ENCODE measurements around the gene UBE2V1.

UBE2V1 gene

GRCh38 chr20:50052550-50053361 lies 60.2 kb downstream of the UBE2V1 start:
- H3K4me3 ChIP-seq (replicated peaks; ENCODE audit: low read depth, low read length) = no peak overlapping the region
- TF ChIP-seq, protein P1, sequence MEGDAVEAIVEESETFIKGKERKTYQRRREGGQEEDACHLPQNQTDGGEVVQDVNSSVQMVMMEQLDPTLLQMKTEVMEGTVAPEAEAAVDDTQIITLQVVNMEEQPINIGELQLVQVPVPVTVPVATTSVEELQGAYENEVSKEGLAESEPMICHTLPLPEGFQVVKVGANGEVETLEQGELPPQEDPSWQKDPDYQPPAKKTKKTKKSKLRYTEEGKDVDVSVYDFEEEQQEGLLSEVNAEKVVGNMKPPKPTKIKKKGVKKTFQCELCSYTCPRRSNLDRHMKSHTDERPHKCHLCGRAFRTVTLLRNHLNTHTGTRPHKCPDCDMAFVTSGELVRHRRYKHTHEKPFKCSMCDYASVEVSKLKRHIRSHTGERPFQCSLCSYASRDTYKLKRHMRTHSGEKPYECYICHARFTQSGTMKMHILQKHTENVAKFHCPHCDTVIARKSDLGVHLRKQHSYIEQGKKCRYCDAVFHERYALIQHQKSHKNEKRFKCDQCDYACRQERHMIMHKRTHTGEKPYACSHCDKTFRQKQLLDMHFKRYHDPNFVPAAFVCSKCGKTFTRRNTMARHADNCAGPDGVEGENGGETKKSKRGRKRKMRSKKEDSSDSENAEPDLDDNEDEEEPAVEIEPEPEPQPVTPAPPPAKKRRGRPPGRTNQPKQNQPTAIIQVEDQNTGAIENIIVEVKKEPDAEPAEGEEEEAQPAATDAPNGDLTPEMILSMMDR (IDR thresholded peaks at IDR 0.05; ENCODE audit: low read depth, low read length, missing control alignments) = no peak
- no peak for DNase-seq (ENCODE audit: extremely low read depth, low read depth)

GRCh38 chr20:50050660-50051308 lies 62.2 kb downstream of the UBE2V1 start:
- no peak for DNase-seq (ENCODE audit: extremely low read depth, low read depth)
- H3K4me3 ChIP-seq (replicated peaks; ENCODE audit: low read depth, low read length) = no peak overlapping the region
- TF ChIP-seq, protein P1 (IDR thresholded peaks at IDR 0.05; ENCODE audit: low read depth, low read length, missing control alignments) = no peak

- TF ChIP-seq, protein P1 (IDR thresholded peaks at IDR 0.05; ENCODE audit: low read depth, low read length, missing control alignments) = no peak
- no peak overlapping the region for H3K4me3 ChIP-seq (replicated peaks; ENCODE audit: low read depth, low read length)
- no peak for DNase-seq (ENCODE audit: extremely low read depth, low read depth)
Observed at GRCh38 chr20:50050214-50050613, 62.7 kb downstream of the UBE2V1 start.

GRCh38 chr20:50049442-50050026 lies 63.4 kb downstream of the UBE2V1 start:
- TF ChIP-seq, protein P1 (IDR thresholded peaks at IDR 0.05; ENCODE audit: low read depth, low read length, missing control alignments) = no peak
- H3K4me3 ChIP-seq (replicated peaks; ENCODE audit: low read depth, low read length) = no peak overlapping the region
- no peak for DNase-seq (ENCODE audit: extremely low read depth, low read depth)

GRCh38 chr20:50048420-50049166 lies 64.4 kb downstream of the UBE2V1 start:
- H3K4me3 ChIP-seq (replicated peaks; ENCODE audit: low read depth, low read length) = no peak overlapping the region
- no peak for DNase-seq (ENCODE audit: extremely low read depth, low read depth)
- TF ChIP-seq, protein P1 (IDR thresholded peaks at IDR 0.05; ENCODE audit: low read depth, low read length, missing control alignments) = no peak

GRCh38 chr20:50044353-50044960 lies 68.5 kb downstream of the UBE2V1 start:
- no peak for DNase-seq (ENCODE audit: extremely low read depth, low read depth)
- TF ChIP-seq, protein P1 (IDR thresholded peaks at IDR 0.05; ENCODE audit: low read depth, low read length, missing control alignments) = no peak
- H3K4me3 ChIP-seq (replicated peaks; ENCODE audit: low read depth, low read length) = no peak overlapping the region
